Dermis microvascular lymphatic vessel endothelial cell (primary cell): ENCODE data around the gene FBXL7. TPM values are rescaled to one million over a fixed set of nuclear protein-coding genes. Genes with fewer than 3 reads are reported as not detected.

Experiments
- DNase-seq, 2 donors: peaks; one replicate each; pipeline versions ENCODE4 v3.0.0 to v3.0.0-alpha.2; 2010; ENCODE audit warnings: low read depth in 2 of 2
- total RNA-seq: library from RNA; depleted of rRNA; stranded (reverse); fragments of >200 nt; gene quantifications from 2 replicates; pipeline ENCODE4 v1.2.1, GENCODE V29; 2014

The FBXL7 gene
- total RNA-seq, 1 donor from 2014 or later: 8.6 TPM

DNA sequence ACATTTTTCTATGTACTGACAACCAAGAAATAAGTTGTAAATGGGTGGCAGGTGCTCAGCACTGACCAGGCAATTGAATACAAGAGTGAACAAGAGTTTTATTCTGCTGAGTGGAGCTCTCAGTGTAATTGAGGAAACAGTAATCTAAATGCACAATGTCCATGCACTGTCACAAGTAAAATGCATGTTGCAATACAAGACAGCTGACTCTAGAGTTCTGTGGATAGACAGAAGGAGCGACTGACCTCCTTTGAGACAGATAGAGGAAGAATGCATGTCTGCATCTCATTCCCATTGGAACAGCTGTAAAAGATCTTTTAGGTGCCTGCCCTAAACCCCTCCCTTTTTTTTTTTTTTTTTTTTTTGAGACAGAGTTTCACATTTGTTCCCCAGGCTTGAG, 299.0 kb downstream of the FBXL7 start:
- no peak for DNase-seq

DNA sequence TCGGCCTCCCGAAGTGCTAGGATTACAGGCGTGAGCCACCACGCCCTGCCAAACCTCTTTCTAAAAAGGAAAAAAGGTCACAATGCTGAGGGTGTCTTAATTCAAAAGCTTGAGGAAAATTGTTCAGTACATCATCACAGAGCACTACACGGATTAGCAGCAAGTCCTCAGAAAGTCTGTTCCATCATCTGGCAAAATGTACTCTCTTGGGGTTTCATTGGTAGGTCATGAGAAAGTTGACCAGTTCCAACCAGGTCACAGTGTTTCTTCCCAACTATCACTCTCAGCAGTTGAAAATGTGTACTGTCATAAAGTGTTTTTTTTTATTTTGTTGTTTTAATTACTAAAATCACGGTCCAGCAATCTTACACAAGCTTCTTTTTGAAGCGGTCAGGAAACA, 299.6 kb downstream of the FBXL7 start:
- DNase-seq: no peak

DNA sequence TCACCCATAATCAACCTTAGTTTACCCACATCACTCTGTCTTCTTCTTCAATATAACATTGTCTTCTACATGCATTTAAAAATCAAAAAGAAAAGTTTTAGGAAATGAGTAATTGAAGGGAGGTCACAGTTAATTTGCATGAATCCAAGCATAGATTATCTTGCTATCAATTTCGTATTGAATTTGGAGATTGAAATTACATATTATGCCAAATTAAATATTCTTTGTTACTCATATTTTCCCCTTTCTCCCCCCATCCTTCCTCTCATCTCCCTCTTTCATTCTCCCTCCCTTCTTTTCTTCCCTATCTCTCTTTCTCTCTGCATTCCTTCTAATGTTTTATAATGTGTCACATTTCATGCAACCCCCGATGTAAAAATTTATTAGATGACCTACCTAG, 303.3 kb downstream of the FBXL7 start:
- no peak for DNase-seq

DNA sequence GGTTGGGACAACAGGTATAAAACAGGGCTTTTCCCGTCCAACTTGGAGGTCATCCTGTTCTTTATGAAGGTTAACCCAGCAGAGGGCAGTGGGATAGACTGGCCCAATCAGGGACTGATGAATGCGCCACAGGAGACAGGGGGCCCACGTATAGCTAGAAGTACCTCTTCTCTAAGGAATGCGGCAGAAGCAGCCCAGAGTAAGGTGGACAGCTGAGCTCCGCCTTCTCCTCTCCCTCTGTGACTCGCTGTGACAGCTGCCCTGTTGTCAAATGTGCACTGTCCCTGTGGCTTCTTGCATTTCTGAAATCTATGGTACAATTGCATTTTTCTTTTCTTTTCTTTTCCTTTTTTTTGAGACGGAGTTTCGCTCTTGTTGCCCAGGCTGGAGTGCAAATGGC, 306.6 kb downstream of the FBXL7 start:
- DNase-seq: no peak

DNA sequence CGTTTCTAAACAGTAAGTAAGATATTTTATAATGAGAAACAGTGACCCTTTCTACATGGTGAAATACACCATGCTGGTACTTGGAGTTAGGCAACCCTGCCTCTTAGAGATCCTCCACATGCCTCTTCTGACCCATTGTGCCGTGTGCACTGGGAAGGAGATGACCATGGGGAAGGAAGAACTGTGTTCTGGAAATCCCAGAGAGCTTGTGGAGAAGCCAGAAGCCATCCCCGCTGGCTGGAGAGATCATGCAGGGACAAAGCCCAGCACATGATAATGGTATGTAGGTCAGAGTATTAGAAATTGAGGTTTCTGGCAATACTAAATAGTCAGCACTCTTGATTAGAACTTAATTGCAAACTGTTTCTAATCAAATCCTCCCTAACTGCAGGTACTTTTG, 307.3 kb downstream of the FBXL7 start:
- DNase-seq: no peak

DNA sequence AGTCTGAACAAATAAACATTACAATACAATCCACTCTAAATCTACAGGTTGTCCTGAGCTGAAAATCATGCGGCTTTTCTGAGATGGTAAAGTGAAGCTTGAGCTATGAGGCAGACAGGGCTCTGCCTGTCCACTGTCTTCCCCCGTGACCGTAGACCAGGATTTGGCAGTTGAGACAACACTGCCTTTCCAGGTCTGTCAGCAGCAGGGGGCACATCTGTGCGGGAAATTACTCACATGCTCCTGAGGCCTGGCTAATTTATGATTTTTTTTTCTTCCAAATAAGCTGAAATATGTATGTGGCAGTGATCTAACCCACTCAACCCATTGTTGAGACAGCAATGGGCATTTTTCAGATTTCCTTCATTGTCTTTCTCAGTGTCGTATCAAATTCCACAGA, 307.9 kb downstream of the FBXL7 start:
- peak; percentile 71 to 93 for DNase-seq

DNA sequence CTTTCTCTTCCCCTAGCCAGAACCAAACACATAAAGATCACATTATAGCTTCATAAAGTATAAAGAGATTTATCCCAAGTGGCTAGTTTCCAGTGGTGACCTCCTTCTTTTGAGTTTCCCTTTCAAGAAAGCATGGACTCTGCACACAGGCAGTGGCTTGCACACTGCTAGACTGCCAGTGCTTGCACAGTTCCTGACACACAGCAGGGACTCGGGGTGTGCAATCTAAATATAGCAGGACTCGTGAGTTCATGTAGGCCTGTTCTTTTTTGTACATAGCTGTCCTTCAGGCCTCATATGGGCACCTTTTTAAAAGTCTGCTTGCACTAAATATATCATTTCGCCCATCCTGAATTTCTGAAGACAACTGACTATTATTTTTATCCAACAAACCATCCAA, 308.6 kb downstream of the FBXL7 start:
- no peak for DNase-seq

DNA sequence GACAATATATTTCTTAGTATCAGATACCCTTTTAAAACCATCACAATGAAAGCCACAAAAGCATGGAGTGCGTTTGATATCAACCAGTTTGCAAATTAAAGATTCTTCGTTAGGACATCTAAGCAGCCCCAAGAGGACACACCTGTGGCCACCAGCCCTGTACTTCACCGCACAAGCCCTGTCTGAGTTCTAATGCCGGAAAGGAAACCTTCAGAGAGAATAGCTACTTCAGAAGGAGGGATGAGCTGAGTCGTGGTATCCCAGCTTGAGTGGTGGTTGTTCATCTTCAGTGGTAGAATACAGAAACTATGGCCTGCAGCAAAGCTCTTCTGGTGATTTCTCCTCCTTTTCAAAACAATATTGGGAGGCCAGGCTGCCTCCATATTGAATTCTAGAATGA, 319.6 kb downstream of the FBXL7 start:
- no peak for DNase-seq

DNA sequence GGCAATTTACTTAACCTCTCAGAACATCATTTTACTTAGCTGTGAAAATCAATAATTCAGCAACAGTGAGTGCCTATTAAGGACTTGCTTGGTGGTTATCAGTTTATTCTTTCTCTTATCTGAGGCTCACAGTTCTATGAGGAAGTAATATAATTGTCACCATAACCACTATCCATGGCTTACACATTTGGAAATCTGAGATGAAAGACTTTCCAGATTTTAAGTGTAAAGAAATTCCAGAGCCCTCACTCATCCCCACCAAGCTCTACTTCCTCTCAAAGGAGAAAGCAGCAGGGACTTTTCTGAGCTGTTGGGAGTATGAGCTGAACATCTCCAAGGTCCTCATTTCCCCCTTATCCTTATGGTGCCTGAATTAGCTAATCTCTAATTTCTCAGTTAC, 321.5 kb downstream of the FBXL7 start:
- peak in 1 of 2 donors; percentile 36 for DNase-seq

DNA sequence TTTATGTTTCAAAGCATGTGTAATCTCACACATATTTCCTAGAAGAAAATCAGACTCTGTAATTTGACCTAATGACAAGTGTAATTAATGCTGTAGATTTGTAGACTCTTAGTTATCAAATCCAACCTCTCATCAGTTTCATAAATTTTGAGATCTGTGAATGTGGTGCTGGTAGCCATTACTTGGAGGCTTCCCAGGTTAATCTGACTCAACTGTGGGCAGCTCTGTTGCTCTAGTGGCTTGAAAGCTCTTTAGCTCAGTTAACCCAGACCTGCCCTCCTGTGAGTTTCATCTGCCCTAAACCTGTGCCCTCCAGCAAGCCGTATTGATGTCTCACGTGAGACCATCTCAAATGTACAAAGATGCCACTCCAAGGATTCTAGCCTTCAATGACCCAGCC, 323.4 kb downstream of the FBXL7 start:
- DNase-seq: no peak

DNA sequence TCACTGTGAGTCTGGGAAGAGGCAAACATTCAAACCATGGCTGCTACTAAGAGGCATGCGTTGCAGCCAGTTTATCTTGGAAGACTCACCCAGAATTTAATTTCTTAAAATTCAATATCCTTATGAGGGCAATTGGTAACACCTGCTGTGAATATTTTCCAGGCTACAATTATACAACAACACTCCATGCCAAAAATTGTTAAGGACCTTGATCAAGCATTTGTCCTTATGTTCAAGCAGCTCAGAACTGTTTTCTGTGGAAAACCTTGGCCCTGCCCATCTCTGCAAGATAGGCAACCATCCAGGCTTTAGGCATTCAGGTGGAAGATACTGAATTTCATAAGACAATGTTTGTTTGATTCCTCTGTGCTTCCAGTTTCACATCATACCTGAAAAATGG, 327.8 kb downstream of the FBXL7 start:
- DNase-seq: no peak

DNA sequence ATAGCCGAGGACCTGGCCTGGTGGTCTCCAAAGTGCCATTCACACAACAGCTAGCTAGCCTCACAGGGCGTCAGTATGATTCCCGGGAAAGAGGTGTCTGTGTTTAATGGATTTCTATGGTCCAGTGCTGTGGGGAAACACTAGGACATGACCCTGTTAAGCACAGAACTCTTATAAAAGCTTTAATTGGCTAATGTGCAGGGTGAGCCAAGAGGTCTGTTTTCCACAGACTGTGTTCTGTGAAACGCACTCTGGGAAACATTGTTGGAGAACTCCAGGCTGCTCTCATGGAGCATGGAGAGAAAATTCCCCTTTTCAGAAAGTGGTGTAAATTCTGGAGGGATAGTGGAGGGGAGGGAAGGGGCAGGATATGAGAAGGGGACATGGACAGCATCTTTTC, 331.4 kb downstream of the FBXL7 start:
- no peak for DNase-seq

DNA sequence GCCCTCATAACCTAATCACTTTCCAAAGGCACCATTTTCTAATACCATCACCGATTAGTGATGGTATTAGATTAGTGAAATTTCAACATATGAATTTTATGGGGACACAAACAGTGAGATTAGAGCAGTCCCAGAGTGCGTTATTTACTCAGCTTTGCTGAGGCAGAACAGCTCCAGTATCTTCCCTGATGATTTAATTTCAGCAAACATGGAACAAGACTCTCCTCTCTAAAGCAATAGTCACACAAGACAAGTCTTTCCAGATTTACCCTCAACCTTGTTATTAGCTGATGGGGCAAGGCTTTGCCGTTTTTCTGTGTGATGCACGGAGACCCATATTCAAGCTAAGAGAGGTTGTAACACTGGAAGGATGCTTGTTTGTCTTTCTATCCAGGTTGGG, 333.4 kb downstream of the FBXL7 start:
- DNase-seq: no peak

DNA sequence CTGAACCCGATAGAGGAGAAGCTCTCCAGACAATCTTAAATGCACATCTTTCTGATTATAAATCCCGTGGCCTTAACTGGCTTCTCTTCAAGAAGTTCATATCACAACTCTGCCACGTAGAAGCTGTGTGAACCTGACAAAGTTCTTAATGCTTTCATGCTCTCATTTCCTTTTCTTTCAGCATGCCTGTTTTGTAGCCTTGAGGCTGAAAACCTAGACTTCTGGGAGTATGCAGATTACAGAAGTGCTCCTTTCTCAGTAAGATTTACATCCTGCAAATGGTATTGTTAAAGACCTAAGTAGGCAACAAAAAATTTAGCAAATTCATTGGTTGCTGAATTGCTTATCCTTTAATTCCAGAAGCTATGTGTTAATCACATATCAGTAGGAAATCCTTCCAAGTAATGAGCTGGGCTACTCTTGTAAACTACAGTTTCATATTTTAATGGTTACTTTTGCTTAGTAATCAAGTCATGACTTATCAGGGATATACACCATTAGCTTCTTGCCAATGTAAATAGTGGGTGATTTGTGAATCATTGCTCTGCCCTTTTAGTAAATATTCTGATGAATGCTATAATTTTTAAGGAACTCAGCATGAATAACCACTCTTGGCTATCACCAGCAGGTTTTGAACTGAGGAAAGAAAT, 334.7 kb downstream of the FBXL7 start:
- peak in 1 of 2 donors; percentile 87 for DNase-seq

DNA sequence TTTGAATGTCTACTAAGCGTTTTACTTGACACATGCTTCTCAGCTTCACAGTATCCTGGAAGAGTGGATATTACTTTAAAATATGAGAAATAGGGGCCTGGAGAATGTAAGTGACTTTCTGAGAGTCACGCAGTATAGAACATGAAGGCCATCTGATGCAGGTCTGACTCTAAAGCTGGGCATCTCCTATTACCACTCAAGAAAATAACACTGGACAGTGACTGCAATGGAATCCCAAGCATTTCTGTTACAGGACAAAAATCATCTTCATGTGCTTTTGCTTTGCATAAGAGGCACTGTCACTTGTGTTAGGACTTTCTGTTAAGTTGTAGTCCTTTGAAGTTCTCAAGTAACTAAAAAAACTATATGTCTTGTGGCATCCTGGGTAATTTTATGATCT, 335.5 kb downstream of the FBXL7 start:
- DNase-seq: no peak

DNA sequence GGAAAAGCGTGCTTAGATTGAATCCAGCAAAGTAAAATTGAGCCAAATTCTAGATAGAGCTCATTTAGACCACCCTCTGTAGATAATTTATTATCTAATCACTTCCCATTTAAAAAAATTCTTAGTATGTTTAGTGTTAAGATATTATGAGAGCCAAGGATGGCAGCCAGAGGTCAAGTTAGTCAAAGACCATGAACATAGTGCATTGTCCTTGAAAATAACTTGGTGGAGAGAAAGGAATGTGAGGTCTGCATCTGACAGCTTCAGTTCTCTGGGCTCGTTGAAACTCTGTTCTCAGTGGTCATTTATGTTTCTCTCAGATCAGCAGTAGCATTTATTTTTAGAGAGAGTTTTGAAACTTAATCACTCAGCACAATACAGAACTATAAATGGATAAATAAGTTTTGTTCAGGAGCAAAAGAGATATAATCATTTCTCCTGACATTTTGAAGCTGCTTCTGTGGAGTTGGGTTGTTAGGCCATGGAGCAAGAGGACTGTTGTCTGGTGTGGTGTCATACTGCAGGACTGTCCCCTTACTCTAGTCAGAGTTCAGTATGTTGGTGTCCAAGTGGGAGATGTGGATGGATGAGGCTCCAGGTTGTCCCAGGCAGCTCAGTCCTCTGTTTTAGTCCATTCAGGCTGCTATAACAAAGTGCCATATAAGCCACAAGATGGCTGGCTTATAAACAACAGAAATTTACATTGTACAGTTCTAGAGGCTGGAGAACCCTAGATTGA, 337.7 kb downstream of the FBXL7 start:
- no peak for DNase-seq

DNA sequence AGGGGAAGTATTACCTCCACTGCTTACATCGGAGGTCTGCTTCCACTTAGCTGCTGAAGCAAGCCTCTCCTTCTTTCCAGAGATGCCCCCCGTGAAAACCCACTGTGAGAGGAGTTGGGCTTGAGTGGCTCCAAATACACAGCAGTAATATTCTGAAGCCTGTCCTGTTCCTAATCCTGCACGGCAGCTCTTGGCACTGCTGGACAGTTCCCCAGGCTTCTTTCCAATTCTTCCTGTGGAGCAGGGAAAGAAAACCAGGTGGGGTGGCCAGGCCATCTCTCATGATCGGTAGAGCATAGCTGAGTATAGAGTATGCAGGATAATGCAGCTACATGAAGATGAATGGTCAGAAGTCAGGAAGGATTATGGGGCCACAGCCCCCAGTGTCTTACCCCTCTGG, 344.3 kb downstream of the FBXL7 start:
- no peak for DNase-seq

DNA sequence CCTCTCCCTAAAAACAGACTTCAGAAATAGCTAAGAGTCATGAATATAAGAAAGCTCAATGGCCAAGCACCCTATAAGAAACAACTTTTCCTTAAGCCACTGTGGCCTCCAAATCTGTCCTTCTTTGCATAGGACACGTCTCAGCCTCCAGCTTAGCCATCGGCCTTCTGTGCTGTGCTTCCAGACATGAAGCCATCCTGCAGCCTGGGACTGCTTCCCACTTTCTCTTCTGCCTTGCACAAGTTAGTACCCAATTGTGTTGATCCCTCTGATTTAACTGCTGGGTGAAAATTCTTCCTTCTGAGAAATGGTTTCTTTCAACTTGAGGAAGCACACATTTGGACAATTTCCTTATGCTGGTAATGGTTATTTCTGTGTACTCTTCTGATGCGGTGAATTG, 344.9 kb downstream of the FBXL7 start:
- DNase-seq: no peak

DNA sequence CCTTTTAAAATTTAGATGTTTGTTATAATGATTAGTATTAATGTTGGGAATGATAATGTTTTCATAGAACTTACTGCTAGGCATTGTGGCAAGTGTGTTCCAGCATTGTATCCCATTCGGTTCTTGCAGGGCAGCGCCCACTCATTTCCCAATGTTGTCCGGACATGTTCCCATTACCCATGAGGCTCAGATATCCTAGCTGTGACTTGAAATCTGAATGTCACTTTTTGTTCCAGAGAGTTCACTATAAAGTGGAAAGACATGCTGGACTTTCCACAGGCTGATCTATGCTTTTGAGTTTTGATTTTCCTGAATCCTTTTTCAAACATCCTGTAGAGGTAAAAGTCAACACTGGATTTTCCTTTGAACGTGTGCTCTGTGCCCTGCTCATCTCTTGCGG, 350.6 kb downstream of the FBXL7 start:
- DNase-seq: peak in 1 of 2 donors; percentile 72

DNA sequence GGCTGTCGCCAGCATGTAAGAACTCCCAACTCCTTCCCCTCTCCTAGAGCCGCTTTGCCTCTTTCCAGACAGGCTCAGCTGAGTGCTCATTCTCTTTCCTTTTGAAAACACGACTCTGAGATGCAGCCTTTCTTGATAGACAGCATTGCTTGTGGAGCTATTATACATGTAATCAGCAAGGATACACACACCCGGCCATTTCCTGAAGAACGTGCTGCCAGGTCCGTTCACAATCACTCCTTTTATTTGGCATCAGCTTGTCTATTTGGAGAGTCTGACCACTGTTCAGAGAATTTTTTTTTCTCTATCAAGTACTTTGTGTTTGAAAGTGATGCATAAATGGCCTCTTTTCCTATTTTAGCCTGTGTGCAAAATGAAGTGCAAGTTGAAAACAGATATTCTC, 351.0 kb downstream of the FBXL7 start:
- DNase-seq: peak; percentile 82 to 96

DNA sequence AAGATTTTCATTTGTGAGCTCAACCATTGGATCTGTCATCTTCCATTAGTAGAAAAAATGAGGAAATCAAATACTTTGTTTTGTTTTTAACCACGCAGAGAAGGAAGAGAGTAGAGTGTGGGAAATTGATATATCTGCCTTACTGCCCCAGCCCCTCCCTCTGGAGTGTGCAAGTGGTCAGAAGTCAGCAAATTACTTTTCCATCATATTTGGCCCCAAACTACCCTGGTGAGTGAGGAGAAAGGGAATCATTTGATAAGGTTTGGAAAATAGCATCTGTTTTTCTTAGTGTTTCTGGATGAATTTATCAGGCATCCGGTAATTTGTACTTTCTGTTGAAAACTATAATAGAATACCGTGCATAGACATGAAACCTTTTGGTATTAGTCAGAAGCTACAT, 352.2 kb downstream of the FBXL7 start:
- DNase-seq: peak; percentile 60 to 79

DNA sequence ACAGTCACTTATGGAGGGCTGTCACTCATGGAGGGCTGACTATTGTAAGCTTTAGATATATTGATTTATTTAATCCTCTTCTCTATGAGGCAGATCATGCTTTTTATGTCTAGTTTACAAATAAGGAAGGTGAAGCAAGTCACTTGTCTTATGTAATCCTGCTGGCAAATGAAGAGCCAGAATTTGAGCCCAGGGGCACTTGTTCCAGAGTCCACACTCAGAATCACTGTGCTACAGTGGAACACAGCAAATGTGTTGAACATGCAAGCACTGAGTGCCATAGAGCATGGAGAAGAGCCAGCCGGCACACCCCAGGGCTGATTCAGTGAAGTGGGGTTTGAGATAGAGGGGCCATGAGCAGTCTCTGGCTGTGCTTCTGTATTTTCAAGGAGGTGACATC, 353.0 kb downstream of the FBXL7 start:
- DNase-seq: no peak

DNA sequence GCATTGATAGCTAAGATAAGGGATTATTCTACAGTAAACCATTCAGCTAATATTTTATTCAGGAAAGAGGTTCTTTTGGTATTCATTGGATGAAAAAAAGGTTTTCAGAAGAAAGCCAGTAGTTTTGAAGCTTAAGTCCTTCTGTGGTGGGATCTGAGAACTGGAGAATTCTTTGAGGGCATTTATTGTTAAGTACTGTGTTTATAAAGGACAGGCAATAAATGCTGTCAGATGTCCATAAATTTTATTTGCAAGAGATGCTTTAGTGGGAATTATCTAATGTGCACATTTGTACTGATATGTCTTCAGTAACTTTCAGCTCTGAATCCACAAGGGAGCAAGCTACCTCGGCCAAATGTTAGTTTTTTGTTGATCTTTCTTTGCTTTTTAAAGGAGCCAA, 358.3 kb downstream of the FBXL7 start:
- no peak for DNase-seq
